ENCODE data around the gene SLC40A1. TPM values are rescaled to one million over a fixed set of nuclear protein-coding genes. Genes with fewer than 3 reads are reported as not detected.

Gene SLC40A1
- total RNA-seq, 2 experiments from 2014 or later: 3.0 to 3.5 TPM

Other genes with a start within 250 kb of the SLC40A1 start
- gene WDR75, start 139.3 kb downstream of the SLC40A1 start, total RNA-seq: 100 to 1,000 TPM; 121 to 133 TPM
- gene ASNSD1, start 80.7 kb upstream of the SLC40A1 start, total RNA-seq: 10 to 100 TPM; 56.3 to 57.0 TPM
- 1 to 10 TPM; 2.4 TPM for gene ANKAR, start 93.9 kb upstream of the SLC40A1 start, total RNA-seq
- gene OSGEPL1, start 182.0 kb upstream of the SLC40A1 start, total RNA-seq: 1 to 10 TPM; 9.7 to 9.9 TPM
- 10 to 100 TPM; 60.5 to 64.1 TPM for gene ORMDL1, start 203.6 kb upstream of the SLC40A1 start, total RNA-seq
- gene PMS1, start 203.7 kb upstream of the SLC40A1 start, total RNA-seq: 10 to 100 TPM; 41.8 to 48.8 TPM

Measured in activated naive CD8-positive, alpha-beta T cell treated with anti-CD3 and anti-CD28 coated beads for 36 hours (primary cell).